GM19099 (cell line): ENCODE results near the gene CBX3.

Experiments used
- POLR2A ChIP-seq: IDR thresholded peaks from 3 replicates; pipeline ENCODE4 v1.6.1; 2011; ENCODE audit warnings: low read depth; ENCODE audit not compliant: insufficient read length; ENCODE audit errors: extremely low read depth

The CBX3 gene

DNA sequence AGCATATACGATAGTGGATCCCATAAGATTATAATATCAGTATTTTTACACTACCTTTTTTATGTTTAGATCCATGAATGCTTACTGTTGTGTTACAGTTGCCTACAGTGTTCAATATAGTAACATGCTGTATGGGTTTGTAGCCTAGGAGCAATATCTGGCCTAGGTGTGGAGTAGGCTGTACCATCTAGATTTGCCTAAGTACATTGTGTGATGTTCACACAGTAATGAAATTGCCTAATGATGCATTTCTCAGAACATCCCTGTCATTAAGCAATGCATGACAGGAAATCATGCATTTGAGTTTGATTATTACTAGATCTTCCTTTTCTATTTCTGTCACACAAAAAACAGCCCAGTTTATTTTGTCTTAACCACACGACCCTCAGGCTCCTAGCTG is 14.5 kb downstream of the CBX3 start:
- no peak for TF ChIP-seq POLR2A

DNA sequence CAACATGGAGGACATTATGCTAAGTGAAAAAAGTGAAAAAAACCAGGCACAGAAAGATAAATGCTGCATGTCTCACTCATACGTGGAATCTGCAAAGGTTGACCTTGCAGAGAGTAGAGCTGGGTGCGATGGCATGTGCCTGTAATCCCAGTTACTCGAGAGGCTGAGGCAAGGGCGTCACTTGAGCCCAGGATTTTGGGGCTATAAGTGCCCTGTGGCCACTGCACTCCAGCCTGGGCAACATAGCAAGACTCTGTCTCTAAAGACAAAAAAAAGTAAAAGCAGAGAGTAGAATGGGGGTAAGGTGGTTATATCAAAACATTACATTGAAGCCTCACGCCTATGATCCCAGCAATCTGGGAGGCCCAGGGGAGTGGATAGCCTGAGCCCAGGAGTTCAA is 22.8 kb downstream of the CBX3 start:
- no peak for TF ChIP-seq POLR2A

- TF ChIP-seq POLR2A: no peak
Observed at GRCh38 chr7:26227987-26228386, 26.4 kb downstream of the CBX3 start.

GRCh38 chr7:26233902-26234511 is 32.5 kb downstream of the CBX3 start:
- TF ChIP-seq POLR2A: no peak

DNA sequence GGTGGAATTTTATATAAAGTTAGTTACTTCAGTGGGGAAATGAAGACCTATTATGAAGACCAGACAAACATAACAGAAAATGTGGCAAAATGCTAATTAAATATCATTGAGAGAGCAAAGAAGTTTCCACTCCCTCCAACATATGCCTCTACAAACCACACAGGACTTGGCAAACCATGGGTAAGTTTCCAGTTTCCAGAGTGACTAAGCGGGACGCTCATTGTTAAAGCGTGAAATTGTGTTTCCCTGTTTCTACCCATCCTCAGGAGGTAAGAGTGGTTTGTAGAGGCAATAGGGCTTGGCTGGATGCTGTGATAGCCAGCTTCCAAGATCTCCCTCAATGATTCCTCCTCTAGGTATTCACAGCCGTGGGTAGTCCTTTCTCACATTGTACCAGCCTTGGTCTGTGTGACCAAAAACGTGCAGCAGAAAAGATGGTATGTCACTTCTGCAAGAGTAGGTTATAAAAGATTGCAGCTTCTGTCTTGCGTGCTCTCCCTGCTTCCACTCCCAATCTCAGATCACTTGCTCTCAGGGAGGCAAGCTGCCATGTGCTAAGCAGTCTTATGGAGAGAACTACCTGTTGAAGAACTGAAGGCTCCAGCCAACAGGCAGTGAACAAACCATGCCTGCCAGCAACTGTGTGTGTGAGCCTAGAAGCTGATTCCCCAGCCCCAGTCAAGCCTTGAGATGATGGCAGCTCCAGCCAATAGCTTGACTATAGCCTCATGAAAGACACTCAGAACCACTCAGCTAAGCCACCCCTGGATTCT is 35.7 kb downstream of the CBX3 start:
- TF ChIP-seq POLR2A: no peak

DNA sequence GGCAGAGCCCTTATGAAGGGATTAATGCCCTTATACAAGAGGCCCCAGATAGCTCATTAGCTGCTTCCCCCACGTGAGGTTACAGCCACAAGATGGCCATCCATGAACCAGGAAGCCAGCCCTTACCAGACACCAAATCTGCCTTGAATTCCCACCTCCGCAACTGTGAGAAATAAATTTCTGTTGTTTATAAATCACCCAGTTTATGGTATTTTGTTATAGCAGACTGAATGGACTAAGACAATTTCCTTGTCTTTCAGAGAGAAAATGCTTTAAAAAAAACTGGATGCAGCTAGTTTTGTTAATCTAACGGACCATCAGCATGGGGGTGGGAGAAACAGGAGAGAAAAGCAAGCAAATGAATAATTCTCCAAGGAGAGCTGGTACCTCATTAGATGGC is 36.5 kb downstream of the CBX3 start:
- TF ChIP-seq POLR2A: no peak

- no peak for TF ChIP-seq POLR2A
Observed at GRCh38 chr7:26245150-26245549, 43.6 kb downstream of the CBX3 start.

GRCh38 chr7:26250239-26250638 is 48.7 kb downstream of the CBX3 start:
- no peak for TF ChIP-seq POLR2A
